ENCODE data around the gene ANO3.

- TF ChIP-seq POLR2A (IDR thresholded peaks at IDR 0.05) (no peak), CTCF (IDR thresholded peaks at IDR 0.05) (no peak)
These were observed 145.5 kb downstream of the ANO3 start for GRCh38 chr11:26477396-26477795.

All from right lobe of liver (tissue), 4 donors.